ENCODE results near the gene TSPAN10.

TSPAN10 gene

GRCh38 chr17:81635431-81635830 is 1.6 kb upstream of the TSPAN10 start:
- peak overlapping the region in 1 of 2 donors; percentile 75 for H3K9ac ChIP-seq (ENCODE audit: low read depth in 1 of 2, low read length in 2 of 2)
- H3K4me3 ChIP-seq (ENCODE audit: low read depth in 1 of 2, low read length in 2 of 2): peak overlapping the region; percentile 76 to 84

DNA sequence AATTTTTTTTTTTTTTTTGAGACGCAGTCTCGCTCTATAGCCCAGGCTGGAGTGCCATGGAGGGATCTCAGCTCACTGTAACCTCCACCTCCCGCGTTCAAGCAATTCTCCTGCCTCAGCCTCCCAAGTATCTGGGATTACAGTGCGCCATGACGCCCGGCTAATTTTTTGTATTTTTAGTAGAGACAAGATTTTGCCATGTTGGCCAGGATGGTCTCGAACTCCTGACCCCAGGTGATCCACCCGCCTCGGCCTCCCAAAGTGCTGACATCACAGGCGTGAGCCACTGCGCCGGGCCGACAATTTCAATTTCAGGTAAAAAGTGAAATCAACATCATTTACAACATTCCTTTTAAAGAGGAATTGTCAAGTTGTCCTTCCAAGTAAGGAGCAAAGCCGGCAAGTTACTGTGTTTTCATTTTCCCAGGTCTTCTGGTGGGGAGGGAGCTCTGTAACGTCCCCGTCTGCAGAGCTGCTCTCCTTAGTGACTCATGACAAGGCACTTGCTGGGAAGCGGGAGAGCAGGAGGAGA is 957 bp upstream of the TSPAN10 start:
- H3K27me3 ChIP-seq (ENCODE audit: control insufficient read depth in 1 of 2, insufficient read depth in 2 of 2, low read length in 2 of 2): no peaks in the 10 kb centered on the region
- H3K27ac ChIP-seq (ENCODE audit: low read depth, low read length): peak overlapping the region; percentile 65
- peaks cover 0 to 3% of the 10 kb centered on the region in 2 donors for H3K36me3 ChIP-seq (ENCODE audit: control insufficient read depth in 1 of 2, insufficient read depth in 2 of 2, low read length in 2 of 2)
- peak overlapping the region; percentile 76 to 84 for H3K4me3 ChIP-seq (ENCODE audit: low read depth in 1 of 2, low read length in 2 of 2)
- H3K4me1 ChIP-seq (ENCODE audit: control insufficient read depth in 1 of 2, insufficient read depth in 2 of 2, low read length in 2 of 2): peaks cover 8 to 12% of the 10 kb centered on the region in 2 donors
- peak overlapping the region; percentile 75 to 76 for H3K9ac ChIP-seq (ENCODE audit: low read depth in 1 of 2, low read length in 2 of 2)
- no peaks in the 10 kb centered on the region for H3K9me3 ChIP-seq (ENCODE audit: control insufficient read depth in 1 of 2, low read length in 2 of 2)

More at GRCh38 chr17:81635431-81635830, 1.6 kb upstream of the TSPAN10 start:
- Histone ChIP-seq H3K27me3 (ENCODE audit: control insufficient read depth in 1 of 2, insufficient read depth in 2 of 2, low read length in 2 of 2) (no peaks in the 10 kb centered on the region), H3K27ac (ENCODE audit: low read depth, low read length) (no peak overlapping the region), H3K9me3 (ENCODE audit: control insufficient read depth in 1 of 2, low read length in 2 of 2) (no peaks in the 10 kb centered on the region), H3K4me1 (ENCODE audit: control insufficient read depth in 1 of 2, insufficient read depth in 2 of 2, low read length in 2 of 2) (peaks cover 8 to 12% of the 10 kb centered on the region in 2 donors), H3K36me3 (ENCODE audit: control insufficient read depth in 1 of 2, insufficient read depth in 2 of 2, low read length in 2 of 2) (peaks cover 0 to 3% of the 10 kb centered on the region in 2 donors)

DNA sequence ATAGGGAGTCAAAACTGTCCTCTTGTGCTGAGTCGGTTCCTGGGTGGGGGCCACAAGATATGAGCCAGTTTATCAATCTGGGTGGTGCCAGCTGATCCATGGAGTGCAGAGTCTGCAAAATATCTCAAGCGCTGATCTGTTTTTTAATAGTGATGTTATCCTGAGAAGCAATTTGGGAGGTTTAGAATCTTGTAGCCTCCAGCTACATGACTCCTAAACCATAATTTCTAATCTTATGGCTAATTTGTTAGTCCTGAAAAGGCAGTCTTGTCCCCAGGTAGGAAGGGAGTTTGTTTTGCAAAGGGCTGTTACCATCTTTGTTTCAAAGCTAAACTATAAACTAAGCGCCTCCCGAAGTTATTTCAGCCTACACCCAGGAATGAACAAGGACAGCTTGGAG is 1.7 kb downstream of the TSPAN10 start:
- H3K9ac ChIP-seq (ENCODE audit: low read depth in 1 of 2, low read length in 2 of 2): no peak overlapping the region
- H3K9me3 ChIP-seq (ENCODE audit: control insufficient read depth in 1 of 2, low read length in 2 of 2): no peaks in the 10 kb centered on the region
- H3K27ac ChIP-seq (ENCODE audit: low read depth, low read length): no peak overlapping the region
- no peaks in the 10 kb centered on the region for H3K36me3 ChIP-seq (ENCODE audit: control insufficient read depth in 1 of 2, insufficient read depth in 2 of 2, low read length in 2 of 2)
- H3K4me3 ChIP-seq (ENCODE audit: low read depth in 1 of 2, low read length in 2 of 2): no peak overlapping the region
- peaks cover 8 to 12% of the 10 kb centered on the region in 2 donors for H3K4me1 ChIP-seq (ENCODE audit: control insufficient read depth in 1 of 2, insufficient read depth in 2 of 2, low read length in 2 of 2)
- no peaks in the 10 kb centered on the region for H3K27me3 ChIP-seq (ENCODE audit: control insufficient read depth in 1 of 2, insufficient read depth in 2 of 2, low read length in 2 of 2)

GRCh38 chr17:81640011-81640410 is 3.0 kb downstream of the TSPAN10 start:
- no peak overlapping the region for H3K27ac ChIP-seq (ENCODE audit: low read depth, low read length)
- no peak overlapping the region for H3K4me3 ChIP-seq (ENCODE audit: low read depth in 1 of 2, low read length in 2 of 2)
- H3K4me1 ChIP-seq (ENCODE audit: control insufficient read depth in 1 of 2, insufficient read depth in 2 of 2, low read length in 2 of 2): peaks cover 8 to 12% of the 10 kb centered on the region in 2 donors
- no peak overlapping the region for H3K9ac ChIP-seq (ENCODE audit: low read depth in 1 of 2, low read length in 2 of 2)
- no peaks in the 10 kb centered on the region for H3K36me3 ChIP-seq (ENCODE audit: control insufficient read depth in 1 of 2, insufficient read depth in 2 of 2, low read length in 2 of 2)
- H3K9me3 ChIP-seq (ENCODE audit: control insufficient read depth in 1 of 2, low read length in 2 of 2): no peaks in the 10 kb centered on the region
- H3K27me3 ChIP-seq (ENCODE audit: control insufficient read depth in 1 of 2, insufficient read depth in 2 of 2, low read length in 2 of 2): no peaks in the 10 kb centered on the region

GRCh38 chr17:81641825-81642489 is 5.0 kb downstream of the TSPAN10 start:
- no peaks in the 10 kb centered on the region for H3K36me3 ChIP-seq (ENCODE audit: control insufficient read depth in 1 of 2, insufficient read depth in 2 of 2, low read length in 2 of 2)
- H3K27me3 ChIP-seq (ENCODE audit: control insufficient read depth in 1 of 2, insufficient read depth in 2 of 2, low read length in 2 of 2): peaks cover 0 to under 1% of the 10 kb centered on the region in 2 donors
- H3K9me3 ChIP-seq (ENCODE audit: control insufficient read depth in 1 of 2, low read length in 2 of 2): no peaks in the 10 kb centered on the region
- no peaks in the 10 kb centered on the region for H3K4me1 ChIP-seq (ENCODE audit: control insufficient read depth in 1 of 2, insufficient read depth in 2 of 2, low read length in 2 of 2)
- no peak overlapping the region for H3K4me3 ChIP-seq (ENCODE audit: low read depth in 1 of 2, low read length in 2 of 2)
- no peak overlapping the region for H3K27ac ChIP-seq (ENCODE audit: low read depth, low read length)
- H3K9ac ChIP-seq (ENCODE audit: low read depth in 1 of 2, low read length in 2 of 2): no peak overlapping the region

DNA sequence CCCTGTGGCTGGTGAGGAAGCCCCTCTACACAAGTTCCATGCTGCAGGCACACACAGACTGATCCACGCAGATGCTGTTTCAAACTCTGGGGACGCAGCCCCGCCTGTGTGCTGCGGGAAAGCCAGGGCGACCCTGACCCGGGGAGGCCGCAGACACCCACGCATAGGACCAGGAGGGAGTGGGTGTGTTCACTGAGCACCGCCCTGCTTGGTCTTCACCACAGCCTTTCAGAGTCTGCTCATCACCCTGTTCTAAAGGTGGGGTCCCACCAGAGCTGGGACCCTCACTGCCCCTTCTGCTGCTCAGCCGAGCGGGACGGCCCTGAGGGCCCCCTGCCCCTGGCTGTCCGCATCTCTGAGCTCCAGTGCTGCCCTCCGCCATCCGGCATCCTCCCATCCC is 7.5 kb downstream of the TSPAN10 start:
- Histone ChIP-seq H3K36me3 (ENCODE audit: control insufficient read depth in 1 of 2, insufficient read depth in 2 of 2, low read length in 2 of 2) (no peaks in the 10 kb centered on the region), H3K9me3 (ENCODE audit: control insufficient read depth in 1 of 2, low read length in 2 of 2) (peaks cover 0 to 4% of the 10 kb centered on the region in 2 donors), H3K9ac (ENCODE audit: low read depth in 1 of 2, low read length in 2 of 2) (no peak overlapping the region), H3K27me3 (ENCODE audit: control insufficient read depth in 1 of 2, insufficient read depth in 2 of 2, low read length in 2 of 2) (peaks cover 6 to 12% of the 10 kb centered on the region in 2 donors), H3K27ac (ENCODE audit: low read depth, low read length) (no peak overlapping the region), H3K4me1 (ENCODE audit: control insufficient read depth in 1 of 2, insufficient read depth in 2 of 2, low read length in 2 of 2) (no peaks in the 10 kb centered on the region), H3K4me3 (ENCODE audit: low read depth in 1 of 2, low read length in 2 of 2) (no peak overlapping the region)

DNA sequence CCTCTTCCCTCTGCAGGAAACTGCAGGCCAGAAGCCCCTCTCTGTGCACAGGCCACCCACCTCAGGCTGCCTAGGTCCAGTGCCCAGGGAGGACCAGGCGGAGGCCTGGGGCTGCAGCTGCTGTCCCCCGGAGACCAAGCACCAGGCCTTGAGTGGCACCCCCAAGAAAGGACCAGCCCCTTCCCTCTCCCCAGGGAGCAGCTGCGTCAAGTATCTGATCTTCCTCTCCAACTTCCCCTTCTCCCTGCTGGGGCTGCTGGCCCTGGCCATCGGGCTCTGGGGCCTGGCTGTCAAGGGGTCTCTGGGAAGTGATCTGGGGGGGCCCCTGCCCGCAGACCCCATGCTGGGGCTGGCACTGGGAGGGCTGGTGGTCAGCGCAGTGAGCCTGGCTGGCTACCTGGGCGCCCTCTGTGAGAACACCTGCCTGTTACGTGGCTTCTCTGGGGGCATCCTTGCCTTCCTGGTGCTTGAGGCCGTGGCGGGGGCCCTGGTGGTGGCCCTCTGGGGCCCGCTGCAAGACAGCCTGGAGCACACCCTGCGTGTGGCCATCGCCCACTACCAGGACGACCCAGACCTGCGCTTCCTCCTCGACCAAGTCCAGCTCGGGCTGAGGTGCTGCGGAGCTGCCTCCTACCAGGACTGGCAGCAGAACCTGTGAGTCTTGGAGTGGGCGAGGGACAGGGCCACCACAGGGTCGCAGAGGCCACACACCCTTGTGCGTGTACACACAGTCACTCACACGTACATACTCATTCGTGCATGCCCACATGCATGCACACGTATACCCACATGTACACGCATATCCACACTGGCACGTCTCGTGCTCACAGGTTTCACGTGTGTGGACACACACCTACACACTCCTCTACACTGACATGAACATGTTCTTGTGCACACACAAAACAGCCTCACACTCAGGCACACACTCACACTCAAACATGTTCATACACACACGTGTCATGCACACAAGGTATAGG is 8.3 kb downstream of the TSPAN10 start:
- H3K4me1 ChIP-seq (ENCODE audit: control insufficient read depth in 1 of 2, insufficient read depth in 2 of 2, low read length in 2 of 2): no peaks in the 10 kb centered on the region
- no peak overlapping the region for H3K27ac ChIP-seq (ENCODE audit: low read depth, low read length)
- no peaks in the 10 kb centered on the region for H3K36me3 ChIP-seq (ENCODE audit: control insufficient read depth in 1 of 2, insufficient read depth in 2 of 2, low read length in 2 of 2)
- H3K9ac ChIP-seq (ENCODE audit: low read depth in 1 of 2, low read length in 2 of 2): no peak overlapping the region
- peaks cover 0 to 4% of the 10 kb centered on the region in 2 donors for H3K9me3 ChIP-seq (ENCODE audit: control insufficient read depth in 1 of 2, low read length in 2 of 2)
- peaks cover 6 to 12% of the 10 kb centered on the region in 2 donors for H3K27me3 ChIP-seq (ENCODE audit: control insufficient read depth in 1 of 2, insufficient read depth in 2 of 2, low read length in 2 of 2)
- H3K4me3 ChIP-seq (ENCODE audit: low read depth in 1 of 2, low read length in 2 of 2): no peak overlapping the region

DNA sequence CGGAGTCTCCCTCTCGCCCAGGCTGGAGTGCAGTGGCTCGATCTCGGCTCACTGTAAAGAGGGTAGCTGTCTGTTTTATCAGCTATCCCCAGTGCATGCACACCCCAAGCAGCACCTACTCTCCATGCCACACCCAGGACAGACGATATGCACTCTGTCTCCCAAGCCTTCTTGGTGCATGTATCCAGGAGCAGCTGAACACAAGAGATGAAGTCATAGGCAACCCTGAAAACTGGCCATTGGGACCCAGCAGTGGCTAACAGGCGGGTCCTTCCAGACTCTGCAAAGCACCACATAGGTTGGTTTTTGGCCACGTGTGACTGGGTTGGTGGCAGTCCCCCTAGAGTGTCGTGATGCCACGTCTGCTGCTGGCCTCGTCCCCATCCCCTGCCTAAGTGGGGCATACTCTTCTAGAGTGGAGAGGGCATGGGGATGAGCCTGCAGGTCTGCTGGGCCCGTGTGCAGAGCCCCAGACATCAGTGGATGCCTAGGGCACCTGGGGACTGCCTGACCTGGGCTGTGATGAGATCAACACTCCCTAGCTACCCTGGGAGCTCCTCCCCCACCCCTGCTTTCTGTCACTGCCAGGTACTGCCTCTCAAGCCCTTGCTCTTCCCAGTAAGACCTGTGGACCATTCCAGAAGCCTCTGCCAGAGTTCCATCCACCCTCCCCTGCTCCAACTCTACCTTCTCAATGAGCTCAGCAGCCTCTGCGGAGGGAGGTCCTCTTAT is 10.0 kb downstream of the TSPAN10 start:
- H3K4me1 ChIP-seq (ENCODE audit: control insufficient read depth in 1 of 2, insufficient read depth in 2 of 2, low read length in 2 of 2): no peaks in the 10 kb centered on the region
- H3K4me3 ChIP-seq (ENCODE audit: low read depth in 1 of 2, low read length in 2 of 2): no peak overlapping the region
- peaks cover 6 to 12% of the 10 kb centered on the region in 2 donors for H3K27me3 ChIP-seq (ENCODE audit: control insufficient read depth in 1 of 2, insufficient read depth in 2 of 2, low read length in 2 of 2)
- H3K27ac ChIP-seq (ENCODE audit: low read depth, low read length): no peak overlapping the region
- H3K9ac ChIP-seq (ENCODE audit: low read depth in 1 of 2, low read length in 2 of 2): no peak overlapping the region
- H3K9me3 ChIP-seq (ENCODE audit: control insufficient read depth in 1 of 2, low read length in 2 of 2): peaks cover 0 to 4% of the 10 kb centered on the region in 2 donors
- no peaks in the 10 kb centered on the region for H3K36me3 ChIP-seq (ENCODE audit: control insufficient read depth in 1 of 2, insufficient read depth in 2 of 2, low read length in 2 of 2)

DNA sequence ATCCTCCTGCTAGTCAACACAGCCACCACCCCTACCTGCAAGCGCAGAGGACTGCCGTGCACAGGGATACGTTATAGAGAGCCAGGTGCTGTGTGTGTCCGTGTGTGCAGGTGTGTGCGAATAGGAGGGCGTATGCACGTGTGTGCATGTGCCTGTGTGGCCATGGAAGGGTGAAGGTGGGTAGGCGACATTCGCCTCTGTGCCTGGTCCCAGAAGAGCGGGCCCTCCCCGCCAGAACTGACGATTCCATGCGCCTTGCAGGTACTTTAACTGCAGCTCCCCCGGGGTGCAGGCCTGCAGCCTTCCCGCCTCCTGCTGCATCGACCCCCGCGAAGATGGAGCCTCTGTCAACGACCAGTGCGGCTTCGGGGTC is 10.6 kb downstream of the TSPAN10 start:
- no peaks in the 10 kb centered on the region for H3K36me3 ChIP-seq (ENCODE audit: control insufficient read depth in 1 of 2, insufficient read depth in 2 of 2, low read length in 2 of 2)
- H3K9ac ChIP-seq (ENCODE audit: low read depth in 1 of 2, low read length in 2 of 2): no peak overlapping the region
- peaks cover 0 to 4% of the 10 kb centered on the region in 2 donors for H3K9me3 ChIP-seq (ENCODE audit: control insufficient read depth in 1 of 2, low read length in 2 of 2)
- no peak overlapping the region for H3K27ac ChIP-seq (ENCODE audit: low read depth, low read length)
- H3K4me3 ChIP-seq (ENCODE audit: low read depth in 1 of 2, low read length in 2 of 2): no peak overlapping the region
- H3K27me3 ChIP-seq (ENCODE audit: control insufficient read depth in 1 of 2, insufficient read depth in 2 of 2, low read length in 2 of 2): peaks cover 6 to 12% of the 10 kb centered on the region in 2 donors
- H3K4me1 ChIP-seq (ENCODE audit: control insufficient read depth in 1 of 2, insufficient read depth in 2 of 2, low read length in 2 of 2): no peaks in the 10 kb centered on the region
